GM18507 (cell line): ENCODE measurements around the gene GBX2.

ENCODE experiments used
- DNase-seq: peaks from one replicate; pipeline ENCODE4 v3.0.0; 2011; ENCODE audit warnings: low read depth; ENCODE audit not compliant: insufficient read length; ENCODE audit errors: extremely low spot score
- FAIRE-seq: peaks from 2 replicates; lab custom pipeline; 2011; peaks lifted over from hg19 to GRCh38; lab: Jason Lieb, UNC

Gene GBX2

GRCh38 chr2:236168110-236169080 lies at the start of gene GBX2:
Gene GBX2, minus strand, starts transcription at chr2:236168386. Its CDS starts 415 bp downstream, at chr2:236167971.
- no peak for DNase-seq
- no peak for FAIRE-seq

GRCh38 chr2:236217926-236218325 lies 49.7 kb upstream of the GBX2 start:
- no peak for FAIRE-seq
- no peak for DNase-seq

GRCh38 chr2:236216711-236217110 lies 48.5 kb upstream of the GBX2 start:
- FAIRE-seq (no peak), DNase-seq (no peak)

- DNase-seq, result no peak
- FAIRE-seq, result no peak
Observed at GRCh38 chr2:236215761-236216333, 47.7 kb upstream of the GBX2 start.

GRCh38 chr2:236215196-236215595 lies 47.0 kb upstream of the GBX2 start:
- DNase-seq, result no peak

GRCh38 chr2:236214376-236214995 lies 46.3 kb upstream of the GBX2 start:
- no peak for DNase-seq
- no peak for FAIRE-seq

More at GRCh38 chr2:236215196-236215595, 47.0 kb upstream of the GBX2 start:
- FAIRE-seq, result no peak

- FAIRE-seq (no peak), DNase-seq (no peak)
Observed at GRCh38 chr2:236211296-236211695, 43.1 kb upstream of the GBX2 start.

GRCh38 chr2:236210536-236210935 lies 42.4 kb upstream of the GBX2 start:
- DNase-seq (no peak), FAIRE-seq (no peak)

GRCh38 chr2:236209996-236210395 lies 41.8 kb upstream of the GBX2 start:
- FAIRE-seq, result no peak

GRCh38 chr2:236209535-236209934 lies 41.3 kb upstream of the GBX2 start:
- no peak for DNase-seq
- FAIRE-seq, result no peak

More at GRCh38 chr2:236209996-236210395, 41.8 kb upstream of the GBX2 start:
- no peak for DNase-seq

- FAIRE-seq (no peak), DNase-seq (no peak)
Observed at GRCh38 chr2:236208019-236208926, 40.1 kb upstream of the GBX2 start.

GRCh38 chr2:236207472-236207871 lies 39.3 kb upstream of the GBX2 start:
- DNase-seq (no peak), FAIRE-seq (no peak)

GRCh38 chr2:236205867-236206645 lies 37.9 kb upstream of the GBX2 start:
- DNase-seq, result no peak
- no peak for FAIRE-seq

GRCh38 chr2:236204953-236205352 lies 36.8 kb upstream of the GBX2 start:
- FAIRE-seq, result no peak

GRCh38 chr2:236200378-236200777 lies 32.2 kb upstream of the GBX2 start:
- FAIRE-seq (no peak), DNase-seq (no peak)

More at GRCh38 chr2:236204953-236205352, 36.8 kb upstream of the GBX2 start:
- DNase-seq, result no peak

- DNase-seq (no peak), FAIRE-seq (no peak)
Observed at GRCh38 chr2:236196366-236196765, 28.2 kb upstream of the GBX2 start.

GRCh38 chr2:236195726-236196125 lies 27.5 kb upstream of the GBX2 start:
- no peak for FAIRE-seq
- DNase-seq, result no peak

GRCh38 chr2:236194786-236195185 lies 26.6 kb upstream of the GBX2 start:
- no peak for DNase-seq
- FAIRE-seq, result no peak

GRCh38 chr2:236193026-236193425 lies 24.8 kb upstream of the GBX2 start:
- FAIRE-seq (no peak), DNase-seq (no peak)
